HEK293 (cell line): ENCODE data around the gene CCDC149.

Source experiments
- CTCF ChIP-seq: fragments of 450-650 bp; formaldehyde crosslinking; IDR thresholded peaks from 2 replicates; pipeline ENCODE4 v1.5.1; 2016; ENCODE audit warnings: missing biosample characterization, missing genetic modification characterization
- HOXD13 ChIP-seq: sonication (generic); formaldehyde crosslinking; IDR thresholded peaks from 2 replicates; pipeline ENCODE4 v1.8.0; 2022; ENCODE audit warnings: missing genetic modification reagents, borderline replicate concordance
- PBX3 ChIP-seq: sonication (generic); formaldehyde crosslinking; IDR thresholded peaks from 2 replicates; pipeline ENCODE4 v1.8.1; 2022; ENCODE audit warnings: mild to moderate bottlenecking, moderate library complexity, missing genetic modification reagents
- PRDM2 ChIP-seq: fragments of 450-650 bp; formaldehyde crosslinking; IDR thresholded peaks from 2 replicates; pipeline ENCODE4 v1.5.1; 2016; ENCODE audit warnings: missing biosample characterization, missing genetic modification characterization, borderline replicate concordance
- ZBTB26 ChIP-seq: fragments of 450-650 bp; formaldehyde crosslinking; optimal IDR thresholded peaks from 2 replicates; pipeline ENCODE3; 2016; ENCODE audit warnings: missing biosample characterization, mild to moderate bottlenecking, missing genetic modification characterization
- ZBTB7A ChIP-seq: fragments of 450-650 bp; formaldehyde crosslinking; IDR thresholded peaks from 2 replicates; pipeline ENCODE4 v1.5.1; 2016; ENCODE audit warnings: low read depth, missing biosample characterization, missing genetic modification characterization
- ZFP37 ChIP-seq: fragments of 450-650 bp; formaldehyde crosslinking; IDR thresholded peaks from 2 replicates; pipeline ENCODE4 v1.5.1; 2016; ENCODE audit warnings: missing biosample characterization, missing genetic modification characterization
- ZNF121 ChIP-seq: fragments of 450-650 bp; formaldehyde crosslinking; IDR thresholded peaks from 2 replicates; pipeline ENCODE4 v1.5.1; 2016; ENCODE audit warnings: missing biosample characterization, missing genetic modification characterization
- ZNF175 ChIP-seq: fragments of 450-650 bp; formaldehyde crosslinking; IDR thresholded peaks from 2 replicates; pipeline ENCODE4 v1.5.1; 2016; ENCODE audit warnings: missing biosample characterization, missing genetic modification characterization
- ZNF76 ChIP-seq: fragments of 450-650 bp; formaldehyde crosslinking; IDR thresholded peaks from 2 replicates; pipeline ENCODE4; 2016; ENCODE audit warnings: low read depth, missing biosample characterization, missing genetic modification characterization, borderline replicate concordance
- ZSCAN16 ChIP-seq: fragments of 450-650 bp; formaldehyde crosslinking; IDR thresholded peaks from 2 replicates; pipeline ENCODE4 v1.5.1; 2016; ENCODE audit warnings: missing biosample characterization, missing genetic modification characterization

GRCh38 chr4:24837781-24838180, 75.1 kb downstream of the CCDC149 start:
- TF ChIP-seq ZSCAN16 (no peak), CTCF (tag by site-specific recombination) (no peak), HOXD13 (no peak), PBX3 (no peak), ZNF175 (tag by site-specific recombination) (no peak), ZFP37 (tag by site-specific recombination) (no peak), ZNF76 (tag by site-specific recombination) (no peak), ZBTB26 (tag by site-specific recombination) (no peak), ZBTB7A (tag by site-specific recombination) (no peak), ZNF121 (tag by site-specific recombination) (no peak), PRDM2 (tag by site-specific recombination) (no peak)
